LoVo (cell line): ENCODE data around the gene SPDYE3.
A peak's percentile ranks its signal among the peaks of the same experiment; 100 is the strongest.
"Not testable (repeated sequence)": the region's sequence is repeated elsewhere in the genome, so short reads cannot be mapped to it uniquely, and the experiment has no call there.

Source experiments
- DNase-seq: peaks from one replicate; pipeline ENCODE4 v3.0.0-alpha.2; 2016; ENCODE audit warnings: low spot score

Gene SPDYE3, protein sequence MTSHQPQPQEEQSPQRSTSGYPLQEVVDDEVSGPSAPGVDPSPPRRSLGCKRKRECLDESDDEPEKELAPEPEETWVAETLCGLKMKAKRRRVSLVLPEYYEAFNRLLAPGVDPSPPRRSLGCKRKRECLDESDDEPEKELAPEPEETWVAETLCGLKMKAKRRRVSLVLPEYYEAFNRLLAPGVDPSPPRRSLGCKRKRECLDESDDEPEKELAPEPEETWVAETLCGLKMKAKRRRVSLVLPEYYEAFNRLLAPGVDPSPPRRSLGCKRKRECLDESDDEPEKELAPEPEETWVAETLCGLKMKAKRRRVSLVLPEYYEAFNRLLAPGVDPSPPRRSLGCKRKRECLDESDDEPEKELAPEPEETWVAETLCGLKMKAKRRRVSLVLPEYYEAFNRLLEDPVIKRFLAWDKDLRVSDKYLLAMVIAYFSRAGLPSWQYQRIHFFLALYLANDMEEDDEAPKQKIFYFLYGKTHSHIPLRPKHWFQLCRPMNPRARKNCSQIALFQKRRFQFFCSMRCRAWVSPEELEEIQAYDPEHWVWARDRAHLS

DNA sequence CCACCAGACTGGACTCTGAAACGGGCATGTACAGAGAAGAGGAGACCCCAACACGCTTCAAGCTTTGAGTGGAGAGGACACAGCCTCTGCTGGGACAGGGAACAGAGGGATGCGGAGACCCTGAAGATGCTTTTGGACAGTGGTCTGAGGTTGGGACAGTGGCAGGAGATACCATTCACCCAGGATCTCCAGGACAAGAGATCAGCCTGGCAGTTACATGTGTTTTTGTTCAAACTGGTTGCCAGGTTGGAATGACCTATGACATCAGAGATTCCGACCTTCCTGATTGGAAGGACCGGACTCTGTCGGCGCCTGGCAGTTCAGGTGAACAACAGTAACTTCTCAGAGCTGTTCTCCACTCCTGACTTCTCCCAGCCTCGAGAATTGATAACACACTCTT, at the start of gene SPDYE3:
Gene SPDYE3, plus strand, starts transcription at position 301 of the 400 bp plus-strand sequence. CDS start 184 bp downstream, outside the sequence.
- not testable (repeated sequence) for DNase-seq

DNA sequence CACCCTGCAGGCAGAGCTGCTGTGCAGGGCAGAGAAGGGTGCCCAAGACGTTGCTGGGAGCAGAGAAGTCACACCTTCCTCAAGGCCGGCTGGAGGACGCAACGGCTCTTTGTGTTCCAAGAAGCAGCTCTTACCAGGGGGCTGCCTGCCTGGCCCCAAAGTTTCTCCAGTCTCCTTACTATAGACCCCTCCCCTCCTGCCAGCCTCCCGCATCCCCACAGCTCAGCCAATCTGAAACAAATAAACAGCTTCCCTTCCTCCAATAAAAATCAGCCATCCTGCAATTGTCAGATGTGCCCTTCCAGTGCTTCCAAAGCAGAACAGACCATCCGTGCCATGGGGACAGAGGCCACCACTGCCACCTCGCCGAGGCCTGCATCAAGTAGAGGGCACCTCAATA, 47.5 kb upstream of the SPDYE3 start:
- DNase-seq = not testable (repeated sequence)

DNA sequence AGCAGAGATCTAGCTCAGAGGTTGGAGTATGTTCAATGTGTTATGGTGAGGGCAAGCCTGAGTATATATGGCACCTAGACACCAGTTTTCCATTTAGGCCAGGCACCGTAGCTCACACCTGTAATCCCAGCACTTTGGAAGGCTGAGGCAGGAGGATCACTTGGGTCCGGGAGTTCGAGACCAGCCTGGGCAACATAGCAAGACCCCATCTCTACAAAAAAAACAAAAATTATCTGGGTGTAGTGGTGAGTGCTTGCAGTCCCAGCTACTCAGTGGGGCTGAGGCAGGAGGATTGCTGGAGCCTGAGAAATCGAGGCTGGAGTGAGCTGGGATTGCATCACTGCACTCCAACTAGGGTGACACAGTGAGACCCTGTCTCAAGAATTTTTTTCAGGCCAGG, 44.6 kb upstream of the SPDYE3 start:
- DNase-seq = not testable (repeated sequence)

DNA sequence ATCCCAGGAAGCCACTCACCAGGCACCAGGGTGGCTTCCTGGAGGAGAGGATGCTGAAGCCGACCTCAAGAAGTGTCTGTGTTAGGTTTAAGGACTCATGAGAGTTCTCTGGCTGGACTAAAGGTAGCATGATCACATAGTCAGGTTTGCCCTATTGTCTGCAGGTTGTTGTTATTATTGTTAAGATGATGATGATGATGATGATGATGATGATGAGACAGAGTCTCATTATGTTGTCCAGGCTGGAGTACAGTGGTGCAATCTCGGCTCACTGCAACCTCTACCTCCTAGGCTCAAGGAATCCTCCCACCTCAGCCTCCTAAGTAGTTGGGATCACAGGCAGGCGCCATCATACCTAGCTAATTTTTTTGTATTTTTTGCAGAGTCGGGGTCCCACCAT, 43.3 kb upstream of the SPDYE3 start:
- DNase-seq = not testable (repeated sequence)

DNA sequence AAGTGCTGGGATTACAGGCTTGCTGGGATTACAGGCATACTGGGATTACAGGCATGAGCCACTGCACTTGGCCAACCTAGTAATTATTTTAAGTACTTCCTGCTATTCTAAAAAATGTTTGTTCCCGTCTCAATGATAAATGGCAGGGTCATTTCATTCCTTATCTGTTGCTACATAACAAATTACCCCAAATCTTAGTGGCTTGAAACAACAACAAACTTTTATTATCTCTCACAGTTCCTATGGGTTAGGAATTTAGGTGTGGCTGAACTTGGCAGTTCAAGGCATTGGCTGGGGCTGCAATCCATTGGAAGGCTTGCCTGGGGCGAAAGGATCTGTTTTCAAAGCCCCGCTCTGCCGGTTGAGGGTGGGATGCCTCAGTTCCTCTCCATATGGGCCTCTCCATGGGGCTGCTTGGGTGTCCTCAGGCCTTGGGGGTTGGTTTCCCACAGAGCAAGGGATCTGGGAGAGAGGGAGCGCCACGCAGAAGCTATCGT, 42.8 kb upstream of the SPDYE3 start:
- DNase-seq = peak; percentile 87

DNA sequence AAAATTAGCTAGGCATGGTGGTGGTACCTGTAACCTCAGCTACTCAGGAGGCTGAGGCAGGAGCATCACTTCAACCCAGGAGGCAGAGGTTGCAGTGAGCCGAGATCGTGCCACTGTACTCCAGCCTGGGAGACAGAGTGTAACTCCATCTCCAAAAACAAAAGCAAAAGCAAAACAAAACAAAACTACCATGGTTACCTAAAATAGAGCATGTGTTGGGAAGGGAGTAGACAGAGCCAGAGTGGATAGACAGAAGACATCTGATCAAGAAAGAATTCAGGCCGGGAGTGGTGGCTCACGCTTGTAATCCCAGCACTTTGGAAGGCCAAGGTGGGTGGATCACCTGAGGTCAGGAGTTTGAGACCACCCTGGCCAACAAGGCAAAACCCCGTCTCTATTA, 41.7 kb upstream of the SPDYE3 start:
- not testable (repeated sequence) for DNase-seq

DNA sequence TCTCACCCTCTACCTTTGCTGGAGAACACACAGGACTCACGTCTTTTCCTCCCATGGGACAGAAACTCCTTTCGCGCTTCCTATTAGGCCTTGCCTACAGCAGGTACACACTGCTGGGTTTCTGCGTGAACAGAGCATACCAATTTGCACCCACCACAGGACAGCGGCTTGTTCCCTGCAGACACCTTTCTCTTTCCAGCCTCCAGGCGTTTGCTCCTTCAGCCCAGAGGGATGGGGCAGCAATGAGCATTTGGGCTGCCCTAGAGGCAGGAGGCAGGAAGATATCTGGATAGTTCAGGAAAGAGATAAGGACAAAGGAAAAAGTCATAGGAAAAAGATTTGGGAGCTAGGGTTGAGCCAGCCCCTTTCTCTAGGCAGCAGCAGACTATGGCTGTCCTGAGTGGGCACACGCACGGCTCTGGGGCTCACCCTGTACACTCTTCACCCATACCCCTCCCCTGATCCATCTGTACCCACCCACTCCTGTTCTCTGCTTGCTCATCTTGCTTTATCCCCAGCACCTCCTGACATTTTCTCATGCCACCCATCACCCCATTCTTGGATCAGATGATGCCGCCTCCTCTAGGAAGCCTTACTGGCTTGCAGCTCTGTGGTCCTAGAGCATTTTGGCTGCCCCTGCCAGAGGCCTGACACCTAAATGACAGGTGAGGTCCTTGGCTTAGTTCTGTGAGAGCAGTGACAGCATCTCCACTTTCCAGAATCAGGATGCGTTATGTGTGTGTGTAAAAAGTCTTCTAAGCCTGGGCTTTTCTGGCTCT, 40.7 kb upstream of the SPDYE3 start:
- no peak for DNase-seq

DNA sequence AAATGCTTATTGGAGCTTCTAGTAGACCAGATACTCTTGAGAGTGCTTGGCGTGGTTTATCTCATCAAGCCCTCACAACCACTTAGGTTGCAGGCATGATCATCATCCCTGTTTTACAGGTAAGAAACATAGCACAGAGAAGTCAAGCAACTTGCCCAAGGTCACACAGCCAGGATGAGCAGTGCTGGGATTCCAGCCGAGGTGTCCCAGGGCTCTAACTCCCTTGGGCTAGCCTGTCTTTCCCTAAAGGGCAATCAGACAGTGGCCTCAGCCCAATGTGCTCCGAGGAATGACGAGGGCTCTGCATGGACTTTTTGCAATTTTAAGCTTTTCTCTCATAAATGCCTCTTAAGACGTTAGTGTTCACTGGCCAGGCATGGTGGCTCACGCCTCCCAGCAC, 39.9 kb upstream of the SPDYE3 start:
- no peak for DNase-seq

DNA sequence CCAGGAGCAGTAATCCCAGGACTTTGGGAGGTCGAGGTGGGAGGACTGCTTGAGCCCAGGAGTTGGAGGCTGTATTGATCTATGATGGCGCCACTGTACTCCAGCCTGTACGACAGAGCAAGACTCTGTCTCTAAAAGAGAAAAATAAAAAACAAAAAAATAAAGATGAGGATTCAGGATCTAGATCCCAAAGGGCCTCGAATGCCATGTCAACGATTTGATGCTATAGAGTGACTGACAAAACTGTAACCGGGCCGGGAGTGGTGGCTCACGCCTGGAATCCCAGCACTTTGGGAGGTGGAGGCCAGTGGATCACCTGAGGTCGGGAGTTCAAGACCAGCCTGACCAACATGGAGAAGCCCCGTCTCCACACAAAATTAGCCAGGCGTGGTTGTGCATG, 38.6 kb upstream of the SPDYE3 start:
- not testable (repeated sequence) for DNase-seq

DNA sequence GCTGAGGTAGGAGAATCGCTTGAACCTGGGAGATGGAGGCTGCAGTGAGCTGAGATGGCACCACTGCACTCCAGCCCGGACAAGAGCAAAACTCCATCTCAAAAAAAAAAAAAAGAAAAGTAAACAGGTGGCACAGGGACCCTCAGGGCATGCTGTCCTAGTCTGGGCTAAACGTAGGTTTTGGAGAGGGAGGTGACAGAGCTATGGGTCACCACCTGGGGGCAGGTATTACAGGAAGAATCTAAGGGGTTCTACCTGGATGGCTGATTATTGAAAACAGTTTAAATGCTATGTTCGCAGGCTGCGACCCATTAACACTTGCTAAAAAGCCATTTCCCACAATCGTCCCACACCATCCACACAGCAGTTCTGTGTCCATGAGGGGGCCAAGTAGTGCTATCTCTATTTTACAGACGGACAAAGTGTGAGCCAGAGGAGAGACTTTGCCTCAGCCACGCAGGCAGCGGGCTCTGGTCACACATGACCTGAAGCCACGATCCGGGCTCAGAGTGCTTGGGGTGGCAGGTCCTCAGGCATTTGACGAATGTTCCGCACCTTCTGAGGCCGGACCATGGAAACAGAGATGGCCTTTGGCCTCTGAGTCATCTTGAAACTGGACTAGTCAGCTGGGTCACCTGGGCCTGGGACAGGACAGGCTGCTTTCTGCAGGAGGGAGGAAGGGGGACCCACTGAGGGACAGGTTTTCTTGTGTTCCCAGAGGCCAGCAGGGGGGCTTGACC, 38.0 kb upstream of the SPDYE3 start:
- DNase-seq = peak; percentile 49

DNA sequence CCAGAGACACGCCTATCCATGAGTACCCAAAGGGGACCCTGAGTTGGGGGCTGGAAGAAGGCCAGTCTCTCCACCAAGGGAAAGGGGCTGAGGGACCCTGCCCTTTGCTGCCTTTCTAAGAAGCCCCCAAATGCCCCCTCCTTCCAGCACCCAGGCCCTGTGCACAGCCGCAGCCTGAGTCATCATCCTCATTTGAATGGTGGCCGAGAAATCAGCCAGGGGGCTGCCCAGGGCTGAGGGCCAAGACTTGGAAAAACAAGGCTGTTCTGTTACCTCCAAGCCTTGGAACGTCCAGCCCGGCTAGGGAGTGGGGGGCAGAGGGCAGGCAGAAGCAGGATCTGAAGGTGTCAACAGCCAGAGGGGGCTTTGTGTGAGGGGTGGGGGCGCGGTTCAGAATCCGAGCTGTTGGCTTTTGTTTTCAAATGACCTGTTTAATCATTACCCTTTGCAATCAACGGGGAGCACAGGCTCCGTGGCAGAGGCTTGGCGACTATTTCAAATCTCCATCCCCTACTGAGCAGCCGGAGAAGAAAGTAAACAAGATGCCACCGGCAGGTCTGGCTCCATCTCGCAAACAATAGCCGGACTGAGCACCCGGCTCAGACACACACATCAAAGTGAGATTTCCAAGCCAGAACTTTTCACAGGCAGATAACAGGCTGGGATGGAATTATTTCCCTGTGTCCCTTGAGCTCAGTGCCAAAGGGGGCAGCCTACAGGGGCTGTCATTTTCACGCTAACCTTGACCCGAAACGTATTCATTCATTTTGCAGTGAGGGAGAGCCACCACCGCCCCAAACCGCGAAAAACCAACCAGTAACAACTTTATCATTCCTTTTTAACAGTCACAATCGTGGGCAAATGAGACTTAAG, 37.2 kb upstream of the SPDYE3 start:
- DNase-seq = not testable (repeated sequence)

DNA sequence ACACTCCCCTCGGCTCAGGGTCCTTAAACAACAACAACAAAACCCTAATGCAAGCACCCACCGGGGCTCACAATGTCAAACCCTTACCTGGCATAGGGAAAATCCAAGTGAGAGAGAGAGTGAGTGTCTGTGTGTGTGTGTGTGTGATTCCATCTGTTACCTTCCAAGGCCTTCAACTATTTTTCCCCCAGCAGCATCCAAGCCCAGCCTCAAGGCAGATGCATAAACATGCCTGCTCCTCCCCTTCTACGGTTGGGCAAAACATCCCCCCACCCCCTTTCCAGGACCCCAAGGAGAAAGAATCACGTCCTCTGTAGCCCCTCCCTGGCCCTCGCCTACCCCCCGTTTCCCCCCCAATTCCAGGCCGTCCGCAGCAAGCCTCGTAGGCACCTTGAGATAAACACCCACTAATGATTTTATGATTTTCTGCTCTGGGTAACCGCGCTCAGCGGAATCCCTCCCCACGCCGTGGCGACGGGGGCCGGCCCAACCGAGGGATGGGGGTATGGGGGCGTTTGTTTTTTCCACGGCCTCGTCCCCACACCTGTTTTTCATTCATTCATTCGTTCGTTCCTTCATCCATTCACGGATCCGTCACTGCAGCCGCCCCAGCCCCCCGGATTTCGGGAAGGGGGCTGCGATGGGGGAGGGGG, 36.4 kb upstream of the SPDYE3 start:
- not testable (repeated sequence) for DNase-seq

DNA sequence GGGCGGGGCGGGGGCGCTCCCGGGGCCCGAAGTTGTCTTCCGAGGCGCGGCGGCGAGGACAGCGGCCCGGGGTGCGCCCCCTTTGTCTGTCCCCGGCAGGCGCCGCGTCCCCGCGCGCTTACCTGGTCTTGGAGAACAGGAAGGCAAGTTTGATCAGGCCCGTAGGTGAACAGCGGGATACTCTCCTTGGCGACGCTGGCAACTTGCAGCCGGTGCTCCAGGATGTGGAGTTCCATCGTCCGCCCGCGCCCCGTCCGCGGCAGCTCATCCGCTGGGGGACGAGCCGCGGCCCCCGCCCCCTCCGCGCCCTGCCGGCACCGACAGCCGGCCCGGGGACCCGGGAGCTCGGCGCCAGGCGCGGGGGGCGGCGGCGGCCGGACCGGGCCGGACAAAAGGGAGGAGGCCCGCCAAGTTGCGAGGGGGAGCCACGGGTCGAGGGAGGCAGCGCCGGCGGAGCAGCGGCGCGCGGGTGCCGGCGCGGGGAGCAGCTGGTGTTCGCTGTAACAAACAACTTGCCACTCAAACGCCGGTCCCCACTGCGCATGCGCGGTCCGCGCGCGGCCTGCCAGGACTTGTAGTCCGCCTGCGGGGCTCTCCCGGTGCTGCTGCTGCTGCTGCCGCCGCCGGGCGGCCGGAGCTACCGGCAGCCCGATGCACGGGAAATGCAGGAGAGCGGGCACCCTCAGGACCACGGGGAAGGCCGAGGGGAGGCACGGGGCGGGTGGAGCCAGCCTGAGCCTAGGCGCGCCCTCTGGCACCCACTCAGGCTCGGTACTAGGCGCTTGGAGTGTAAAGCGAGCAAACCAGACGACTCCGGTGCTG, 35.6 kb upstream of the SPDYE3 start:
- peak; percentile 97 for DNase-seq

DNA sequence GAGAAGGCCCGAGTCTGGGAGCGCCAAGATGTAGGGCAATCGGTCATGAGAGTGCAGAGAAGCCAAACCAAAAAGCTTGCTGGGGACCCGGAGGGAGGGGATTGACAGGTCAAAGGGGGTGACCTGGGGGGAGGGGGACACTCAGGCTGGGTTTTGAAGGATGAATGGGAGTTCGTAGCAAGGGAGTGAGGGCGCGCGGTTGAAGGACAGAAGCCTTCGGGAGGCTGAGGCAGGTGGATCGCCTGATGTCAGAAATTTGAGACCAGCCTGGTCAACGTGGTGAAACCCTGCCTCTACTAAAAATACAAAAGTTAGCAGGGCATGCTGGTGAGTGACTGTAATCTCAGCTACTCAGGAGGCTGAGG, 35.0 kb upstream of the SPDYE3 start:
- not testable (repeated sequence) for DNase-seq

DNA sequence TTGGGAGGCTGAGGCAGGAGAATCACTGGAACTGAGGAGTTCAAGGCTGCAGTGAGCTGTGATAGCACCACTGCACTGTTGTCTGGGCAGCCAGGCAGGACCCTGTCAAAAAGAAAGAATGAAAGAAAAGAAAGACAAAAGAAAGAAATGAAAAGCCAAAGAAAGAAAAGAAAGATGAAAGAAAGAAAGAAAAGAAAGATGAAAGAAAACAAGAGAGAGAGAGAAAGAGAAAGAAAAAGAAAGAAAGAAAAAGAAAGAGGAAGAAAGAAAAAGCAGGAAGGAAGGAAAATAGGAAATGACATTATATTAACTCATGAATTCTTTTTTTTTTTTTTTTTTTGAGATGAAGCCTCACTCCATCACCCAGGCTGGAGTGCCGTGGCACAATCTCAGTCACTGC, 32.4 kb upstream of the SPDYE3 start:
- DNase-seq = no peak

DNA sequence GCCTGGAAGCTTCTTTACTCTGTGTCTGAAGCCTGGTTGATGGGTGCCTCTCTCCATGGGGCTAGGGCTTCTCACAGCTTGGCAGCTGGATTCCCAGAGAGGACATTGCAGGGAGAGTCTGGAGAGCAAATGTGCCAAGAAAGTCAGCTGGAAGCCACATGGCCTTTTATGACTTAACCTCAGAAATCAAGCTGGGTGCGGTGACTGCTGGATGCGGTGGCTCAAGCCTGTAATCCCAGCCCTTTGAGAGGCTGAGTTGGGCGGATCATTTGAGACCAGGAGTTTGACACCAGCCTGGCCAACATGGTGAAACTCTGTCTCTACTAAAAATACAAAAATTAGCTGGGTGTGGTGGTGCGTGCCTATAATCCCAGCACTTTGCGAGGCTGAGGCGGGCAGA, 31.4 kb upstream of the SPDYE3 start:
- not testable (repeated sequence) for DNase-seq

DNA sequence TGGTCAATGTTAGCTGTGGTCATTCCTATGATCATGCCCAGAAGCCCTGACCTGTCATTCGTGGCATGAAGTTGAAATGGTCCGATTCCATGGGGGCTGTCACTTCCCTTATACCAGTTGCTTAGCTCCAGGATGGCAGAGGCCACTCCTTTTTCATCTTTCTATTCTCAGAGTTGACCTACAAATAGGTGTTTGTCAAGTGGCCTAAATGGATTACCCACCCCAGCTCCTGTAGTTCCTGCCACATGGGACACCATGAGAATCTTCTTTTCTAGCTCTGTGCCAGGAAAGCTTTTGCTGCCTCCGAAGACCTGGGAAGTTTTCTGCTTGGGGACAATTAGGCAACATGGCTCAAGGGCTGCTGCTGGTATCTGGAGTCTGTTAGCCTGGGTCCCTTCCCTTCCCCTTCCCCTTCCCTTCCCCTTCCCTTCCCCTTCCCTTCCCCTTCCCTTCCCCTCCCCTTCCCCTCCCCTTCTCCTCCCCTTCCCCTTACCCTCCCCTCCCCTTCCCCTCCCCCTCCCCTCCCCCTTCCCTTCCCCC, 25.4 kb upstream of the SPDYE3 start:
- not testable (repeated sequence) for DNase-seq

DNA sequence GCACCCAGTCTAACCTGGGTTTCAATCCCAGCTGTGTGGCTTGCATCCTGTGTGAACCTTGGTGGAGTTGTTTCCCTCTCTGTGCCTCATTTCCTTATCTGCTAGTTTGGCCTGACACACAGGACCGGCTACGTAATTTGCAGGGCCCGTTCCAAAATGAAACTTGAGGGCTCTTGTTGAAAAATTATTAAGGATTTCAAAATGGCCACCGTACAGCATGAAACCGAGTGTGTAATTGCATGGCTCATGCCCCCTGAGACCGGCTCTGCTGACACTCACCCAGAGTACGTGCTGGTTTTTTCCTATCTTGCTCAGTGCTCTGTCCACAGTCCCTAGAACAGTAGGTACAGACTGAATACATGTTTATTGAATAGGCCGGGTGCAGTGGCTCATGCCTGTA, 24.4 kb upstream of the SPDYE3 start:
- not testable (repeated sequence) for DNase-seq
